Measurements from ENCODE around the gene TRMT2A. TPM values are rescaled to one million over a fixed set of nuclear protein-coding genes. Genes with fewer than 3 reads are reported as not detected.

Gene TRMT2A
- total RNA-seq, 1 experiment from 2014 or later: 47.1 TPM

GRCh38 chr22:20152464-20152890 lies 35.5 kb upstream of the TRMT2A start:
- no TSS peak for BruUV-seq (replicated peaks)
- Mint-ChIP-seq H3K4me3 (ENCODE audit: unreplicated experiment) (no peak overlapping the region), H3K4me1 (ENCODE audit: insufficient read depth, unreplicated experiment) (no peaks in the 10 kb centered on the region), H3K27me3 (ENCODE audit: insufficient read depth, unreplicated experiment) (no peaks in the 10 kb centered on the region), H3K36me3 (ENCODE audit: insufficient read depth, unreplicated experiment) (peaks cover 3% of the 10 kb centered on the region), H3K27ac (ENCODE audit: low read depth, unreplicated experiment) (no peak overlapping the region), H3K9me3 (ENCODE audit: unreplicated experiment) (no peaks in the 10 kb centered on the region)
- DNase-seq (ENCODE audit: unreplicated experiment): no peak
- CTCF ChIA-PET: interaction anchor here (6.0 kb wide), 1 partner anchor 132 kb away, joined by 51 read pairs; no protein-coding TSS in a partner anchor
- POLR2A ChIA-PET: no interaction called here
- TF ChIP-seq CTCF (IDR thresholded peaks at IDR 0.05; ENCODE audit: unreplicated experiment): no peak
- intact Hi-C loops (cut with micrococcal nuclease): no loop called here

- DNase-seq (ENCODE audit: unreplicated experiment): no peak
- intact Hi-C loops (cut with micrococcal nuclease): no loop called here
- Mint-ChIP-seq H3K36me3 (ENCODE audit: insufficient read depth, unreplicated experiment) (peaks cover 6% of the 10 kb centered on the region), H3K4me3 (ENCODE audit: unreplicated experiment) (no peak overlapping the region), H3K9me3 (ENCODE audit: unreplicated experiment) (no peaks in the 10 kb centered on the region), H3K27ac (ENCODE audit: low read depth, unreplicated experiment) (no peak overlapping the region), H3K27me3 (ENCODE audit: insufficient read depth, unreplicated experiment) (no peaks in the 10 kb centered on the region), H3K4me1 (ENCODE audit: insufficient read depth, unreplicated experiment) (no peaks in the 10 kb centered on the region)
- no TSS peak for BruUV-seq (replicated peaks)
- TF ChIP-seq CTCF (IDR thresholded peaks at IDR 0.05; ENCODE audit: unreplicated experiment): no peak
- POLR2A ChIA-PET: no interaction called here
- CTCF ChIA-PET: no interaction called here
Observed at GRCh38 chr22:20151276-20151588, 34.2 kb upstream of the TRMT2A start.

- H3K36me3 Mint-ChIP-seq (ENCODE audit: insufficient read depth, unreplicated experiment): peaks cover 6% of the 10 kb centered on the region
- POLR2A ChIA-PET: no interaction called here
- TF ChIP-seq CTCF (IDR thresholded peaks at IDR 0.05; ENCODE audit: unreplicated experiment): no peak
- CTCF ChIA-PET: no interaction called here
- no peak within 1 kb of the TSS for H3K27ac Mint-ChIP-seq (ENCODE audit: low read depth, unreplicated experiment)
- no TSS peak for BruUV-seq (replicated peaks)
- no peaks in the 10 kb centered on the region for H3K27me3 Mint-ChIP-seq (ENCODE audit: insufficient read depth, unreplicated experiment)
- H3K4me1 Mint-ChIP-seq (ENCODE audit: insufficient read depth, unreplicated experiment): no peaks in the 10 kb centered on the region
- H3K4me3 Mint-ChIP-seq (ENCODE audit: unreplicated experiment): no peak within 1 kb of the TSS
- H3K9me3 Mint-ChIP-seq (ENCODE audit: unreplicated experiment): no peaks in the 10 kb centered on the region
- intact Hi-C loops (cut with micrococcal nuclease): no loop called here
- DNase-seq (ENCODE audit: unreplicated experiment): no peak
Observed at GRCh38 chr22:20150381-20151275, 33.6 kb upstream of the TRMT2A start, which contains the start of gene CCDC188. Gene CCDC188 (minus strand): TSS chr22:20151055. CDS start chr22:20150986, 69 bp downstream.

- no peak for DNase-seq (ENCODE audit: unreplicated experiment)
- no peak overlapping the region for H3K4me3 Mint-ChIP-seq (ENCODE audit: unreplicated experiment)
- H3K27me3 Mint-ChIP-seq (ENCODE audit: insufficient read depth, unreplicated experiment): no peaks in the 10 kb centered on the region
- H3K36me3 Mint-ChIP-seq (ENCODE audit: insufficient read depth, unreplicated experiment): peaks cover 6% of the 10 kb centered on the region
- no peak for TF ChIP-seq CTCF (IDR thresholded peaks at IDR 0.05; ENCODE audit: unreplicated experiment)
- BruUV-seq (replicated peaks): no TSS peak
- CTCF ChIA-PET: no interaction called here
- H3K27ac Mint-ChIP-seq (ENCODE audit: low read depth, unreplicated experiment): no peak overlapping the region
- intact Hi-C loops (cut with micrococcal nuclease): no loop called here
- no peaks in the 10 kb centered on the region for H3K4me1 Mint-ChIP-seq (ENCODE audit: insufficient read depth, unreplicated experiment)
- POLR2A ChIA-PET: no interaction called here
- H3K9me3 Mint-ChIP-seq (ENCODE audit: unreplicated experiment): no peaks in the 10 kb centered on the region
Observed at GRCh38 chr22:20149257-20150250, 32.5 kb upstream of the TRMT2A start.
